ENCODE results near the gene TEX48.

GRCh38 chr9:114629563-114630090, 52.4 kb downstream of the TEX48 start:
- TF ChIP-seq CTCF (tag by site-specific recombination; IDR thresholded peaks at IDR 0.05) (no peak), ZNF133 (tag by site-specific recombination; IDR thresholded peaks at IDR 0.05) (no peak), ZNF521 (tag by site-specific recombination; IDR thresholded peaks at IDR 0.05) (no peak), ZNF18 (tag by site-specific recombination; IDR thresholded peaks at IDR 0.05) (no peak), INSM2 (tag by site-specific recombination; IDR thresholded peaks at IDR 0.05) (no peak), ZSCAN18 (tag by site-specific recombination; IDR thresholded peaks at IDR 0.05) (no peak), ZBTB26 (tag by site-specific recombination; optimal IDR thresholded peaks at IDR 0.05) (no peak), ZNF513 (tag by site-specific recombination; IDR thresholded peaks at IDR 0.05) (no peak), ZNF639 (tag by site-specific recombination; IDR thresholded peaks at IDR 0.05) (no peak), PBX3 (CRISPR knock-in tag; IDR thresholded peaks at IDR 0.05) (no peak), PRDM2 (tag by site-specific recombination; IDR thresholded peaks at IDR 0.05; ENCODE audit: borderline replicate concordance) (no peak), YY1 (tag by site-specific recombination; IDR thresholded peaks at IDR 0.05) (no peak), KLF16 (tag by site-specific recombination; IDR thresholded peaks at IDR 0.05) (no peak), ZEB2 (tag by site-specific recombination; IDR thresholded peaks at IDR 0.05) (no peak)

Measured in HEK293 (cell line).